ENCODE measurements around the gene LACTBL1.

The LACTBL1 gene

GRCh38 chr1:22913421-22914141, 59.1 kb downstream of the LACTBL1 start:
- DNase-seq (ENCODE audit: low read depth), result no peak

- no peak for DNase-seq (ENCODE audit: low read depth)
Measured at GRCh38 chr1:22912311-22912710, 60.4 kb downstream of the LACTBL1 start.

GRCh38 chr1:22910986-22911651, 61.5 kb downstream of the LACTBL1 start:
- DNase-seq (ENCODE audit: low read depth), result no peak

GRCh38 chr1:22910286-22910685, 62.4 kb downstream of the LACTBL1 start:
- no peak for DNase-seq (ENCODE audit: low read depth)

GRCh38 chr1:22908880-22909426, 63.7 kb downstream of the LACTBL1 start:
- no peak for DNase-seq (ENCODE audit: low read depth)

- no peak for DNase-seq (ENCODE audit: low read depth)
Measured at GRCh38 chr1:22907528-22907927, 65.1 kb downstream of the LACTBL1 start.

GRCh38 chr1:22906968-22907367, 65.7 kb downstream of the LACTBL1 start:
- no peak for DNase-seq (ENCODE audit: low read depth)

GRCh38 chr1:22903113-22903512, 69.6 kb downstream of the LACTBL1 start:
- no peak for DNase-seq (ENCODE audit: low read depth)

All from stimulated activated CD4-positive, alpha-beta T cell treated with anti-CD3 and anti-CD28 coated beads, Interleukin-2, amount 100 ng/mL, for 4 hours (primary cell).